OCI-LY1 (cell line): ENCODE data around the gene MTMR2.
A peak's percentile ranks its signal among the peaks of the same experiment; 100 is the strongest.

ENCODE experiments used
- H2AFZ ChIP-seq: fragments of 200-600 bp; sonication (generic), shearing (Covaris generic); 2 replicates; pipeline ENCODE4 v1.6.0; 2014; ENCODE audit warnings: antibody characterized with exemption, mild to moderate bottlenecking, low read length
- H3F3A ChIP-seq: fragments of 200-600 bp; sonication (generic), shearing (Covaris generic); 2 replicates; pipeline ENCODE4 v1.6.0; 2014; ENCODE audit warnings: mild to moderate bottlenecking, antibody characterized with exemption, low read length, moderate library complexity; ENCODE audit not compliant: insufficient read depth
- H3K27ac ChIP-seq: fragments of 200-600 bp; sonication (generic); 2 replicates; pipeline ENCODE4 v1.5.1; 2014; ENCODE audit warnings: low read length, mixed run types, mild to moderate bottlenecking, low read depth; ENCODE audit not compliant: poor library complexity, severe bottlenecking
- H3K27me3 ChIP-seq: fragments of 200-600 bp; sonication (generic); 2 replicates; pipeline ENCODE4 v1.6.0; 2014; ENCODE audit warnings: antibody characterized with exemption, mild to moderate bottlenecking, low read length, moderate library complexity; ENCODE audit not compliant: insufficient read depth
- H3K36me3 ChIP-seq: fragments of 200-600 bp; sonication (generic); 2 replicates; pipeline ENCODE4 v1.6.1; 2014; ENCODE audit warnings: mild to moderate bottlenecking, antibody characterized with exemption, low read length, moderate library complexity, mixed read lengths; ENCODE audit not compliant: insufficient read depth
- H3K4me1 ChIP-seq: fragments of 200-600 bp; sonication (generic); 2 replicates; pipeline ENCODE4 v1.5.1; 2014; ENCODE audit warnings: mild to moderate bottlenecking, low read length, moderate library complexity; ENCODE audit not compliant: insufficient read depth, severe bottlenecking
- H3K4me2 ChIP-seq: fragments of 200-600 bp; sonication (generic), shearing (Covaris generic); 2 replicates; pipeline ENCODE4 v1.6.1; 2014; ENCODE audit warnings: low read length
- H3K4me3 ChIP-seq: fragments of 200-600 bp; sonication (generic); 2 replicates; pipeline ENCODE4 v1.5.1; 2014; ENCODE audit warnings: low read length, low read depth, mild to moderate bottlenecking, mixed read lengths; ENCODE audit not compliant: poor library complexity, severe bottlenecking
- H3K79me2 ChIP-seq: fragments of 200-600 bp; shearing (Covaris generic); 2 replicates; pipeline ENCODE4 v1.6.1; 2016; ENCODE audit warnings: mixed run types, low read length, mixed read lengths; ENCODE audit not compliant: insufficient read depth
- H3K9ac ChIP-seq: fragments of 200-600 bp; sonication (generic), shearing (Covaris generic); 2 replicates; pipeline ENCODE4 v1.6.1; 2014; ENCODE audit warnings: mild to moderate bottlenecking, low read length, mixed read lengths
- H3K9me2 ChIP-seq: fragments of 200-600 bp; sonication (generic), shearing (Covaris generic); 2 replicates; pipeline ENCODE4 v1.6.1; 2014; ENCODE audit warnings: low read depth, mild to moderate bottlenecking, low read length, mixed read lengths
- H3K9me3 ChIP-seq: fragments of 200-600 bp; shearing (Covaris generic); 2 replicates; pipeline ENCODE4 v1.6.1; 2014; ENCODE audit warnings: low read length, mixed read lengths
- H4K20me1 ChIP-seq: fragments of 200-600 bp; sonication (generic), shearing (Covaris generic); 2 replicates; pipeline ENCODE4 v1.6.0; 2016; ENCODE audit warnings: mild to moderate bottlenecking, low read length; ENCODE audit not compliant: insufficient read depth
- EZH2 ChIP-seq: fragments of 200-600 bp; sonication (generic), shearing (Covaris generic); IDR thresholded peaks from 2 replicates; pipeline ENCODE4 v1.8.0; 2017; ENCODE audit warnings: borderline replicate concordance, mixed run types, mild to moderate bottlenecking, antibody characterized with exemption, low read length, moderate library complexity, mixed read lengths
- TF ChIP-seq, protein P1 (sequence below): fragments of 200-600 bp; sonication (generic), shearing (Covaris generic); IDR thresholded peaks from 2 replicates; pipeline ENCODE4 v1.5.1; 2017; ENCODE audit warnings: mild to moderate bottlenecking, antibody characterized with exemption, low read length, moderate library complexity, mixed read lengths

Gene MTMR2

GRCh38 chr11:95922536-95923438 lies 1.1 kb downstream of the MTMR2 start:
- H3K27me3 ChIP-seq: no peaks in the 10 kb centered on the region
- H3K27ac ChIP-seq: peak overlapping the region; percentile 43
- peak overlapping the region; percentile 64 for H2AFZ ChIP-seq
- no peaks in the 10 kb centered on the region for H3F3A ChIP-seq
- peak overlapping the region; percentile 84 for H3K4me3 ChIP-seq
- no peaks in the 10 kb centered on the region for H4K20me1 ChIP-seq
- peak overlapping the region; percentile 84 for H3K9ac ChIP-seq
- no peaks in the 10 kb centered on the region for H3K36me3 ChIP-seq
- peaks cover 24% of the 10 kb centered on the region for H3K4me1 ChIP-seq
- H3K4me2 ChIP-seq: peak overlapping the region; percentile 86
- no peaks in the 10 kb centered on the region for H3K9me3 ChIP-seq
- no peaks in the 10 kb centered on the region for H3K9me2 ChIP-seq
- TF ChIP-seq, protein P1, sequence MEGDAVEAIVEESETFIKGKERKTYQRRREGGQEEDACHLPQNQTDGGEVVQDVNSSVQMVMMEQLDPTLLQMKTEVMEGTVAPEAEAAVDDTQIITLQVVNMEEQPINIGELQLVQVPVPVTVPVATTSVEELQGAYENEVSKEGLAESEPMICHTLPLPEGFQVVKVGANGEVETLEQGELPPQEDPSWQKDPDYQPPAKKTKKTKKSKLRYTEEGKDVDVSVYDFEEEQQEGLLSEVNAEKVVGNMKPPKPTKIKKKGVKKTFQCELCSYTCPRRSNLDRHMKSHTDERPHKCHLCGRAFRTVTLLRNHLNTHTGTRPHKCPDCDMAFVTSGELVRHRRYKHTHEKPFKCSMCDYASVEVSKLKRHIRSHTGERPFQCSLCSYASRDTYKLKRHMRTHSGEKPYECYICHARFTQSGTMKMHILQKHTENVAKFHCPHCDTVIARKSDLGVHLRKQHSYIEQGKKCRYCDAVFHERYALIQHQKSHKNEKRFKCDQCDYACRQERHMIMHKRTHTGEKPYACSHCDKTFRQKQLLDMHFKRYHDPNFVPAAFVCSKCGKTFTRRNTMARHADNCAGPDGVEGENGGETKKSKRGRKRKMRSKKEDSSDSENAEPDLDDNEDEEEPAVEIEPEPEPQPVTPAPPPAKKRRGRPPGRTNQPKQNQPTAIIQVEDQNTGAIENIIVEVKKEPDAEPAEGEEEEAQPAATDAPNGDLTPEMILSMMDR: no peak
- TF ChIP-seq EZH2: no peak
- H3K79me2 ChIP-seq: peaks cover 5% of the 10 kb centered on the region; the same call in 1 of the 2 replicates

DNA sequence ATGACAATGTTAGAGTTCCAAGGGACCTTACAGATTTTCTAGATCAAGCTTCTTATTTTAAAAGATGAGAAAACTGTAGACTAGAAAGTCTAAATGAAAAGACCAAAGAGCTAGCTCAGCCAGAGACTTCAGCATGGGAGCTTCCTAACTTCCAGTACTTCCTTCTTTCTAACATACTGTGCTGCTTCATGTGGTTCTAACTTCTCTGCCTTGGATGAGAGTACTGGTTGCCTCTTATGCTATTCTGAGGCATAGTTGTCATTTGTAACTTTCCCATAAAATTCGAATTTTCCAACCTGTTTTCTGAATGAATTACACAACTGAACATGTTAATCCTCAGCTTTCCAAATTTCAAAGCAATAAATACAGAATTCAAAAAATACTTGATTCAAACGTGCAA lies 1.8 kb downstream of the MTMR2 start:
- Histone ChIP-seq H3K4me1 (peaks cover 24% of the 10 kb centered on the region), H3F3A (no peaks in the 10 kb centered on the region), H3K9me3 (no peaks in the 10 kb centered on the region), H3K9me2 (no peaks in the 10 kb centered on the region), H4K20me1 (no peaks in the 10 kb centered on the region), H3K36me3 (no peaks in the 10 kb centered on the region), H3K79me2 (peaks cover 5% of the 10 kb centered on the region; the same call in 1 of the 2 replicates), H3K27ac (no peak overlapping the region), H3K4me2 (peak overlapping the region; percentile 30; the same call in 1 of the 2 replicates), H3K9ac (no peak overlapping the region), H3K27me3 (no peaks in the 10 kb centered on the region), H2AFZ (no peak overlapping the region), H3K4me3 (no peak overlapping the region)
- TF ChIP-seq, protein P1: no peak
- no peak for TF ChIP-seq EZH2

GRCh38 chr11:95920460-95921105 lies 3.3 kb downstream of the MTMR2 start:
- Histone ChIP-seq H3K9me3 (no peaks in the 10 kb centered on the region), H2AFZ (no peak overlapping the region), H3K4me1 (peaks cover 24% of the 10 kb centered on the region), H3K4me3 (no peak overlapping the region), H4K20me1 (no peaks in the 10 kb centered on the region), H3K79me2 (peaks cover 5% of the 10 kb centered on the region; the same call in 1 of the 2 replicates), H3K9ac (no peak overlapping the region), H3K36me3 (no peaks in the 10 kb centered on the region), H3F3A (no peaks in the 10 kb centered on the region), H3K4me2 (no peak overlapping the region), H3K9me2 (no peaks in the 10 kb centered on the region), H3K27ac (no peak overlapping the region), H3K27me3 (no peaks in the 10 kb centered on the region)
- TF ChIP-seq EZH2: no peak
- TF ChIP-seq, protein P1: no peak
